Glomerular endothelial cell (primary cell): ENCODE data around the gene PTMS. TPM values are rescaled to one million over a fixed set of nuclear protein-coding genes. Genes with fewer than 3 reads are reported as not detected.

Experiments
- DNase-seq: peaks from one replicate; pipeline ENCODE4 v3.0.0-alpha.2; 2011; ENCODE audit warnings: low read depth, low spot score; ENCODE audit errors: extremely low read depth
- total RNA-seq: library from RNA; depleted of rRNA; stranded (reverse); fragments of >200 nt; gene quantifications from 2 replicates; pipeline ENCODE4 v1.2.3, GENCODE V29; 2015

PTMS gene
- total RNA-seq, 1 donor from 2014 or later = 281 TPM

GRCh38 chr12:6820166-6820565 is 54.0 kb downstream of the PTMS start:
- no peak for DNase-seq

Other genes with a start within 250 kb of the PTMS start
- 4,807 and 5,799 TPM in 2 replicates for gene GAPDH, start 231.8 kb upstream of the PTMS start, total RNA-seq
- 26.7 and 30.5 TPM in 2 replicates for gene IFFO1, start 210.3 kb upstream of the PTMS start, total RNA-seq
- gene NOP2, start 198.1 kb upstream of the PTMS start, total RNA-seq = 29.7 and 46.9 TPM in 2 replicates
- 183 and 211 TPM in 2 replicates for gene CHD4, start 159.0 kb upstream of the PTMS start, total RNA-seq
- 0.58 TPM in 1 of 2 replicates, not detected in the other for gene LPAR5, start 130.4 kb upstream of the PTMS start, total RNA-seq
- 0.58 TPM in 1 of 2 replicates, not detected in the other for gene ACRBP, start 118.9 kb upstream of the PTMS start, total RNA-seq
- 49.7 and 55.1 TPM in 2 replicates for gene ING4, start 103.2 kb upstream of the PTMS start, total RNA-seq
- 20.1 and 30.3 TPM in 2 replicates for gene ZNF384, start 77.0 kb upstream of the PTMS start, total RNA-seq
- gene PIANP, start 65.5 kb upstream of the PTMS start, total RNA-seq = not detected in 2 replicates
- 58.8 and 72.9 TPM in 2 replicates for gene COPS7A, start 42.3 kb upstream of the PTMS start, total RNA-seq
- gene MLF2, start 13.2 kb upstream of the PTMS start, total RNA-seq = 186 and 229 TPM in 2 replicates
- gene LAG3, start 6.2 kb downstream of the PTMS start, total RNA-seq = not detected in 2 replicates
- not detected in 2 replicates for gene CD4, start 23.2 kb downstream of the PTMS start, total RNA-seq
- 2.0 and 3.7 TPM in 2 replicates for gene GPR162, start 55.5 kb downstream of the PTMS start, total RNA-seq
- 53.8 and 87.9 TPM in 2 replicates for gene P3H3, start 62.0 kb downstream of the PTMS start, total RNA-seq
- gene GNB3, start 74.6 kb downstream of the PTMS start, total RNA-seq = 0.39 and 2.3 TPM in 2 replicates
- gene CDCA3, start 84.9 kb downstream of the PTMS start, total RNA-seq = 6.0 and 14.6 TPM in 2 replicates
- 74.8 and 77.1 TPM in 2 replicates for gene USP5, start 85.8 kb downstream of the PTMS start, total RNA-seq
- 542 and 832 TPM in 2 replicates for gene TPI1, start 101.2 kb downstream of the PTMS start, total RNA-seq
- 5.3 and 5.5 TPM in 2 replicates for gene SPSB2, start 106.9 kb downstream of the PTMS start, total RNA-seq
- 6.3 and 9.6 TPM in 2 replicates for gene LRRC23, start 138.5 kb downstream of the PTMS start, total RNA-seq
- 18.1 and 18.4 TPM in 2 replicates for gene ENO2, start 148.2 kb downstream of the PTMS start, total RNA-seq
- 33.6 and 64.6 TPM in 2 replicates for gene ATN1, start 161.6 kb downstream of the PTMS start, total RNA-seq
- not detected in 2 replicates for gene RNU7-1, start 177.5 kb downstream of the PTMS start, total RNA-seq
- gene C12orf57, start 177.7 kb downstream of the PTMS start, total RNA-seq = 180 and 194 TPM in 2 replicates
- gene PTPN6, start 185.0 kb downstream of the PTMS start, total RNA-seq = 0.29 and 8.5 TPM in 2 replicates
- 240 and 281 TPM in 2 replicates for gene PHB2, start 204.3 kb downstream of the PTMS start, total RNA-seq
- 24.3 and 25.3 TPM in 2 replicates for gene EMG1, start 204.6 kb downstream of the PTMS start, total RNA-seq